ENCODE results near the gene OR4K13. TPM values are rescaled to one million over a fixed set of nuclear protein-coding genes. Genes with fewer than 3 reads are reported as not detected.

The OR4K13 gene
- polyA plus RNA-seq, 3 donors from 2014 or later, result not detected

Other genes starting within 250 kb of the OR4K13 start
- not detected for gene OR4N2, start 232.3 kb downstream of the OR4K13 start, polyA plus RNA-seq
- gene OR4K2, start 160.9 kb downstream of the OR4K13 start, polyA plus RNA-seq, result not detected
- not detected for gene OR4K5, start 115.4 kb downstream of the OR4K13 start, polyA plus RNA-seq
- not detected for gene OR4K1, start 105.1 kb downstream of the OR4K13 start, polyA plus RNA-seq
- not detected for gene OR4K15, start 60.4 kb downstream of the OR4K13 start, polyA plus RNA-seq
- gene OR4Q2, start 33.9 kb downstream of the OR4K13 start, polyA plus RNA-seq, result not detected
- gene OR4K14, start 16.7 kb downstream of the OR4K13 start, polyA plus RNA-seq, result not detected
- not detected for gene OR4L1, start 24.0 kb upstream of the OR4K13 start, polyA plus RNA-seq
- gene OR4K17, start 74.7 kb upstream of the OR4K13 start, polyA plus RNA-seq, result not detected
- gene OR4N5, start 102.8 kb upstream of the OR4K13 start, polyA plus RNA-seq, result not detected
- not detected for gene OR11G2, start 154.9 kb upstream of the OR4K13 start, polyA plus RNA-seq
- not detected for gene OR11H6, start 187.7 kb upstream of the OR4K13 start, polyA plus RNA-seq
- not detected for gene OR11H7, start 192.9 kb upstream of the OR4K13 start, polyA plus RNA-seq
- gene OR11H4, start 203.2 kb upstream of the OR4K13 start, polyA plus RNA-seq, result not detected

Data from immature natural killer cell (primary cell).